CD8-positive, alpha-beta memory T cell (primary cell): Measurements from ENCODE around the gene EMCN. TPM values are rescaled to one million over a fixed set of nuclear protein-coding genes. Genes with fewer than 3 reads are reported as not detected.
"Not testable (repeated sequence)": the region's sequence is repeated elsewhere in the genome, so short reads cannot be mapped to it uniquely, and the experiment has no call there.

Experiments
- CTCF ChIA-PET: fragments of 350-600 bp; sonication (Branson Sonifier 250); formaldehyde crosslinking; loops from one replicate; lab custom pipeline; 2021; ENCODE audit warnings: antibody characterized with exemption; lab: Charles Lee
- POLR2A ChIA-PET: fragments of 350-600 bp; sonication (Branson Sonifier 250); formaldehyde crosslinking; loops from one replicate; lab custom pipeline; 2021; ENCODE audit warnings: antibody characterized with exemption; lab: Charles Lee
- DNase-seq, 5 donors: peaks; one replicate each; pipeline versions ENCODE4 v3.0.0 to v3.0.0-alpha.2; 2020 to 2022; ENCODE audit warnings: mixed read lengths in 1 of 5
- H3K27ac ChIP-seq: one replicate; pipeline ENCODE4 v1.7.0; 2013; ENCODE audit warnings: low read depth, mild to moderate bottlenecking, low read length, moderate library complexity
- H3K27me3 ChIP-seq: 2 replicates; pipeline ENCODE4 v1.7.0; 2013; ENCODE audit warnings: low read length, mild to moderate bottlenecking; ENCODE audit not compliant: insufficient read depth, poor library complexity, severe bottlenecking
- H3K36me3 ChIP-seq: 2 replicates; pipeline ENCODE4 v1.7.0; 2013; ENCODE audit warnings: mild to moderate bottlenecking, low read length, moderate library complexity; ENCODE audit not compliant: insufficient read depth
- H3K4me1 ChIP-seq: 2 replicates; pipeline ENCODE4 v1.7.0; 2013; ENCODE audit warnings: mild to moderate bottlenecking, low read length, moderate library complexity; ENCODE audit not compliant: insufficient read depth
- H3K4me3 ChIP-seq: 2 replicates; pipeline ENCODE4 v1.7.0; 2013; ENCODE audit warnings: mild to moderate bottlenecking, low read length
- H3K9me3 ChIP-seq: 2 replicates; pipeline ENCODE4 v1.7.0; 2013; ENCODE audit warnings: mild to moderate bottlenecking, low read length
- H3K27ac Mint-ChIP-seq, 8 donors: one replicate each; pipeline ENCODE4 v1.8.0; 2020 to 2021; ENCODE audit warnings: mixed read lengths in 8 of 8, mild to moderate bottlenecking in 6 of 8, inconsistent platforms in 3 of 8, moderate library complexity in 3 of 8
- H3K27me3 Mint-ChIP-seq, 2 donors: one replicate each; pipeline ENCODE4 v1.8.0; 2020 to 2021; ENCODE audit warnings: mixed read lengths in 2 of 2, mild to moderate bottlenecking in 1 of 2, moderate library complexity in 1 of 2
- H3K36me3 Mint-ChIP-seq, 3 donors: one replicate each; pipeline ENCODE4 v1.8.0; 2020 to 2021; ENCODE audit warnings: mixed read lengths in 3 of 3, inconsistent platforms in 1 of 3, mild to moderate bottlenecking in 1 of 3
- H3K4me1 Mint-ChIP-seq, 3 donors: one replicate each; pipeline ENCODE4 v1.8.0; 2020 to 2021; ENCODE audit warnings: mixed read lengths in 3 of 3, inconsistent platforms in 1 of 3, mild to moderate bottlenecking in 1 of 3
- H3K4me3 Mint-ChIP-seq, 7 donors: one replicate each; pipeline ENCODE4 v1.8.0; 2020 to 2021; ENCODE audit warnings: mixed read lengths in 7 of 7, mild to moderate bottlenecking in 6 of 7, moderate library complexity in 4 of 7, inconsistent platforms in 2 of 7
- H3K9me3 Mint-ChIP-seq, 5 donors: one replicate each; pipeline ENCODE4 v1.8.0; 2020 to 2022; ENCODE audit warnings: mixed read lengths in 5 of 5, mild to moderate bottlenecking in 3 of 5, moderate library complexity in 2 of 5, inconsistent platforms in 1 of 5
- polyA plus RNA-seq: library from polyadenylated mRNA; unstranded; fragments of 300-500 nt; fragmentation: Illumina TruSeq; gene quantifications from one replicate; pipeline ENCODE4 v1.2.3, GENCODE V29; 2021
- total RNA-seq, 2 experiments: library from RNA; stranded (reverse); gene quantifications; one replicate each; pipeline ENCODE4 v1.2.3, GENCODE V29; 2021

EMCN gene
- total and polyA plus RNA-seq, 3 experiments from 2014 or later: not detected

GRCh38 chr4:100539706-100540105, 21.9 kb upstream of the EMCN start:
- Histone ChIP-seq H3K9me3 (no peaks in the 10 kb centered on the region), H3K36me3 (no peaks in the 10 kb centered on the region), H3K4me1 (no peaks in the 10 kb centered on the region), H3K27ac (no peak overlapping the region), H3K4me3 (no peak overlapping the region), H3K27me3 (no peaks in the 10 kb centered on the region)
- Mint-ChIP-seq H3K27me3 (peaks cover 4 to 13% of the 10 kb centered on the region in 2 donors), H3K27ac (no peak overlapping the region), H3K36me3 (no peaks in the 10 kb centered on the region), H3K4me3 (no peak overlapping the region), H3K9me3 (no peaks in the 10 kb centered on the region), H3K4me1 (no peaks in the 10 kb centered on the region)
- CTCF ChIA-PET: no interaction called here
- DNase-seq: no peak
- POLR2A ChIA-PET: no interaction called here

GRCh38 chr4:100533741-100534140, 15.9 kb upstream of the EMCN start:
- POLR2A ChIA-PET: no interaction called here
- H3K4me1 Mint-ChIP-seq: no peaks in the 10 kb centered on the region
- no peaks in the 10 kb centered on the region for H3K36me3 Mint-ChIP-seq
- H3K4me3 Mint-ChIP-seq: no peak overlapping the region
- no peaks in the 10 kb centered on the region for H3K9me3 ChIP-seq
- peaks cover 7 to 32% of the 10 kb centered on the region in 2 donors for H3K27me3 Mint-ChIP-seq
- no peak overlapping the region for H3K27ac ChIP-seq
- H3K36me3 ChIP-seq: no peaks in the 10 kb centered on the region
- peaks cover 4 to 11% (median 5%) of the 10 kb centered on the region in 5 donors for H3K9me3 Mint-ChIP-seq
- no peak overlapping the region for H3K27ac Mint-ChIP-seq
- no peaks in the 10 kb centered on the region for H3K4me1 ChIP-seq
- H3K27me3 ChIP-seq: no peaks in the 10 kb centered on the region
- no peak overlapping the region for H3K4me3 ChIP-seq
- no peak for DNase-seq
- CTCF ChIA-PET: no interaction called here

GRCh38 chr4:100530161-100530560, 12.3 kb upstream of the EMCN start:
- H3K36me3 Mint-ChIP-seq, H3K27ac Mint-ChIP-seq, CTCF ChIA-PET, POLR2A ChIA-PET, H3K36me3 ChIP-seq, H3K27ac ChIP-seq, H3K4me3 ChIP-seq, H3K9me3 ChIP-seq, H3K4me1 ChIP-seq, H3K4me3 Mint-ChIP-seq, H3K27me3 ChIP-seq, DNase-seq, H3K4me1 Mint-ChIP-seq: not testable (repeated sequence)
- H3K27me3 Mint-ChIP-seq: peaks cover 6 to 30% of the 10 kb centered on the region in 2 donors
- peaks cover 4 to 13% (median 7%) of the 10 kb centered on the region in 5 donors for H3K9me3 Mint-ChIP-seq

GRCh38 chr4:100525686-100526085, 7.9 kb upstream of the EMCN start:
- Mint-ChIP-seq H3K4me3 (no peak overlapping the region), H3K36me3 (no peaks in the 10 kb centered on the region), H3K9me3 (peaks cover 4 to 14% (median 7%) of the 10 kb centered on the region in 5 donors), H3K27ac (no peak overlapping the region), H3K4me1 (no peaks in the 10 kb centered on the region), H3K27me3 (peaks cover 7 to 13% of the 10 kb centered on the region in 2 donors)
- no peak for DNase-seq
- H3K4me1 ChIP-seq: no peaks in the 10 kb centered on the region
- POLR2A ChIA-PET: no interaction called here
- CTCF ChIA-PET: no interaction called here
- H3K27me3 ChIP-seq: no peaks in the 10 kb centered on the region
- no peaks in the 10 kb centered on the region for H3K9me3 ChIP-seq
- H3K4me3 ChIP-seq: no peak overlapping the region
- H3K36me3 ChIP-seq: no peaks in the 10 kb centered on the region
- H3K27ac ChIP-seq: no peak overlapping the region

GRCh38 chr4:100519205-100519604, 1.4 kb upstream of the EMCN start:
- Mint-ChIP-seq H3K36me3 (no peaks in the 10 kb centered on the region), H3K4me1 (no peaks in the 10 kb centered on the region), H3K9me3 (peaks cover 0 to 3% (median 0%) of the 10 kb centered on the region in 5 donors), H3K27me3 (peaks cover 6 to 30% of the 10 kb centered on the region in 2 donors), H3K27ac (no peak overlapping the region), H3K4me3 (no peak overlapping the region)
- ChIA-PET CTCF (no interaction called here), POLR2A (no interaction called here)
- Histone ChIP-seq H3K4me1 (no peaks in the 10 kb centered on the region), H3K36me3 (no peaks in the 10 kb centered on the region), H3K27ac (no peak overlapping the region), H3K27me3 (no peaks in the 10 kb centered on the region), H3K9me3 (no peaks in the 10 kb centered on the region), H3K4me3 (no peak overlapping the region)
- no peak for DNase-seq

- CTCF ChIA-PET: no interaction called here
- DNase-seq: no peak
- Mint-ChIP-seq H3K4me1 (no peaks in the 10 kb centered on the region), H3K27me3 (peaks cover 7 to 37% of the 10 kb centered on the region in 2 donors), H3K9me3 (peaks cover 0 to 1% (median 0%) of the 10 kb centered on the region in 5 donors), H3K4me3 (no peak overlapping the region), H3K36me3 (no peaks in the 10 kb centered on the region), H3K27ac (no peak overlapping the region)
- no peaks in the 10 kb centered on the region for H3K4me1 ChIP-seq
- H3K36me3 ChIP-seq: no peaks in the 10 kb centered on the region
- H3K27ac ChIP-seq: no peak overlapping the region
- no peaks in the 10 kb centered on the region for H3K9me3 ChIP-seq
- H3K4me3 ChIP-seq: no peak overlapping the region
- no peaks in the 10 kb centered on the region for H3K27me3 ChIP-seq
- POLR2A ChIA-PET: no interaction called here
These were observed 1.6 kb downstream of the EMCN start for GRCh38 chr4:100516225-100516624.

GRCh38 chr4:100511896-100512295, 5.9 kb downstream of the EMCN start:
- Mint-ChIP-seq H3K36me3 (no peaks in the 10 kb centered on the region), H3K4me1 (no peaks in the 10 kb centered on the region), H3K27me3 (peaks cover 1 to 33% of the 10 kb centered on the region in 2 donors), H3K9me3 (peaks cover 0 to 2% (median 0%) of the 10 kb centered on the region in 5 donors), H3K4me3 (no peak overlapping the region), H3K27ac (no peak overlapping the region)
- ChIA-PET POLR2A (no interaction called here), CTCF (no interaction called here)
- Histone ChIP-seq H3K27me3 (no peaks in the 10 kb centered on the region), H3K4me1 (no peaks in the 10 kb centered on the region), H3K36me3 (no peaks in the 10 kb centered on the region), H3K4me3 (no peak overlapping the region), H3K27ac (no peak overlapping the region), H3K9me3 (no peaks in the 10 kb centered on the region)
- DNase-seq: no peak

- no peak for DNase-seq
- CTCF ChIA-PET: no interaction called here
- no peaks in the 10 kb centered on the region for H3K36me3 ChIP-seq
- no peaks in the 10 kb centered on the region for H3K4me1 ChIP-seq
- POLR2A ChIA-PET: no interaction called here
- H3K27ac ChIP-seq: no peak overlapping the region
- peaks cover 0 to 2% (median 0%) of the 10 kb centered on the region in 5 donors for H3K9me3 Mint-ChIP-seq
- H3K4me3 ChIP-seq: no peak overlapping the region
- H3K9me3 ChIP-seq: no peaks in the 10 kb centered on the region
- H3K27ac Mint-ChIP-seq: no peak overlapping the region
- H3K4me3 Mint-ChIP-seq: no peak overlapping the region
- H3K27me3 ChIP-seq: no peaks in the 10 kb centered on the region
- peaks cover 1 to 22% of the 10 kb centered on the region in 2 donors for H3K27me3 Mint-ChIP-seq
- H3K36me3 Mint-ChIP-seq: no peaks in the 10 kb centered on the region
- no peaks in the 10 kb centered on the region for H3K4me1 Mint-ChIP-seq
These were observed 7.3 kb downstream of the EMCN start for GRCh38 chr4:100510551-100510950.

- H3K4me1 Mint-ChIP-seq: no peaks in the 10 kb centered on the region
- H3K4me3 ChIP-seq: no peak overlapping the region
- peaks cover 1 to 19% of the 10 kb centered on the region in 2 donors for H3K27me3 Mint-ChIP-seq
- no peak for DNase-seq
- H3K36me3 Mint-ChIP-seq: no peaks in the 10 kb centered on the region
- no peak overlapping the region for H3K27ac ChIP-seq
- ChIA-PET CTCF (no interaction called here), POLR2A (no interaction called here)
- H3K27ac Mint-ChIP-seq: no peak overlapping the region
- H3K4me1 ChIP-seq: no peaks in the 10 kb centered on the region
- no peak overlapping the region for H3K4me3 Mint-ChIP-seq
- H3K9me3 Mint-ChIP-seq: peaks cover 0 to 2% (median 0%) of the 10 kb centered on the region in 5 donors
- no peaks in the 10 kb centered on the region for H3K36me3 ChIP-seq
- H3K27me3 ChIP-seq: no peaks in the 10 kb centered on the region
- no peaks in the 10 kb centered on the region for H3K9me3 ChIP-seq
These were observed 8.4 kb downstream of the EMCN start for GRCh38 chr4:100509386-100509785.
